ENCODE measurements around the gene VPS8. TPM values are rescaled to one million over a fixed set of nuclear protein-coding genes. Genes with fewer than 3 reads are reported as not detected.

The VPS8 gene
- total and polyA plus RNA-seq, 4 donors = 6.8 to 108 (median 38.0) TPM

GRCh38 chr3:185021256-185021655 is 209.3 kb downstream of the VPS8 start:
- 0 to 9% methylated on average over 1 of the region's 1 CpG for WGBS, 2 donors
- Histone ChIP-seq H3K27me3 (ENCODE audit: control insufficient read depth in 1 of 2, insufficient read depth in 2 of 2, low read length in 1 of 2) (no peaks in the 10 kb centered on the region), H3K9me3 (ENCODE audit: control insufficient read depth, low read length) (no peaks in the 10 kb centered on the region), H3K36me3 (ENCODE audit: control insufficient read depth in 1 of 2, insufficient read depth in 2 of 2, low read length in 1 of 2) (peaks cover 0 to 3% of the 10 kb centered on the region in 2 donors), H3K27ac (ENCODE audit: low read depth in 1 of 2, low read length in 2 of 2) (no peak overlapping the region), H3K4me3 (ENCODE audit: low read length in 2 of 2) (no peak overlapping the region), H3K4me1 (ENCODE audit: control insufficient read depth in 1 of 2, insufficient read depth in 2 of 2, low read length in 2 of 2) (no peaks in the 10 kb centered on the region)
- intact Hi-C loops (cut with DNase I) = no loop called here
- ATAC-seq (ENCODE audit: low FRiP score) = no peak
- DNase-seq = no peak

- no peak for DNase-seq
- intact Hi-C loops (cut with DNase I) = no loop called here
- Histone ChIP-seq H3K27me3 (ENCODE audit: control insufficient read depth in 1 of 2, insufficient read depth in 2 of 2, low read length in 1 of 2) (no peaks in the 10 kb centered on the region), H3K9me3 (ENCODE audit: control insufficient read depth, low read length) (no peaks in the 10 kb centered on the region), H3K4me3 (ENCODE audit: low read length in 2 of 2) (no peak overlapping the region), H3K36me3 (ENCODE audit: control insufficient read depth in 1 of 2, insufficient read depth in 2 of 2, low read length in 1 of 2) (peaks cover 3 to 6% of the 10 kb centered on the region in 2 donors), H3K4me1 (ENCODE audit: control insufficient read depth in 1 of 2, insufficient read depth in 2 of 2, low read length in 2 of 2) (no peaks in the 10 kb centered on the region), H3K27ac (ENCODE audit: low read depth in 1 of 2, low read length in 2 of 2) (no peak overlapping the region)
- no peak for ATAC-seq (ENCODE audit: low FRiP score)
- 91 to 95% methylated on average over 3 of the region's 3 CpGs for WGBS, 2 donors
Observed at GRCh38 chr3:185024406-185024805, 212.4 kb downstream of the VPS8 start.

GRCh38 chr3:185024966-185025365 is 213.0 kb downstream of the VPS8 start:
- no peak overlapping the region for H3K4me3 ChIP-seq (ENCODE audit: low read length in 2 of 2)
- no peak overlapping the region for H3K27ac ChIP-seq (ENCODE audit: low read depth in 1 of 2, low read length in 2 of 2)
- no peak for ATAC-seq (ENCODE audit: low FRiP score)
- DNase-seq = no peak
- peaks cover 3 to 6% of the 10 kb centered on the region in 2 donors for H3K36me3 ChIP-seq (ENCODE audit: control insufficient read depth in 1 of 2, insufficient read depth in 2 of 2, low read length in 1 of 2)
- WGBS, 2 donors = 71 to 74% methylated on average over 2 of the region's 2 CpGs
- intact Hi-C loops (cut with DNase I) = no loop called here
- no peaks in the 10 kb centered on the region for H3K27me3 ChIP-seq (ENCODE audit: control insufficient read depth in 1 of 2, insufficient read depth in 2 of 2, low read length in 1 of 2)
- no peaks in the 10 kb centered on the region for H3K9me3 ChIP-seq (ENCODE audit: control insufficient read depth, low read length)
- no peaks in the 10 kb centered on the region for H3K4me1 ChIP-seq (ENCODE audit: control insufficient read depth in 1 of 2, insufficient read depth in 2 of 2, low read length in 2 of 2)

- H3K27me3 ChIP-seq (ENCODE audit: control insufficient read depth in 1 of 2, insufficient read depth in 2 of 2, low read length in 1 of 2) = no peaks in the 10 kb centered on the region
- H3K4me3 ChIP-seq (ENCODE audit: low read length in 2 of 2) = no peak overlapping the region
- intact Hi-C loops (cut with DNase I) = no loop called here
- H3K4me1 ChIP-seq (ENCODE audit: control insufficient read depth in 1 of 2, insufficient read depth in 2 of 2, low read length in 2 of 2) = no peaks in the 10 kb centered on the region
- H3K36me3 ChIP-seq (ENCODE audit: control insufficient read depth in 1 of 2, insufficient read depth in 2 of 2, low read length in 1 of 2) = peaks cover 3 to 8% of the 10 kb centered on the region in 2 donors
- H3K9me3 ChIP-seq (ENCODE audit: control insufficient read depth, low read length) = no peaks in the 10 kb centered on the region
- H3K27ac ChIP-seq (ENCODE audit: low read depth in 1 of 2, low read length in 2 of 2) = no peak overlapping the region
- ATAC-seq (ENCODE audit: low FRiP score) (no peak), DNase-seq (no peak)
- WGBS, 2 donors = 95% methylated on average over 3 of the region's 3 CpGs
Observed at GRCh38 chr3:185028121-185028520, 216.2 kb downstream of the VPS8 start.

DNA sequence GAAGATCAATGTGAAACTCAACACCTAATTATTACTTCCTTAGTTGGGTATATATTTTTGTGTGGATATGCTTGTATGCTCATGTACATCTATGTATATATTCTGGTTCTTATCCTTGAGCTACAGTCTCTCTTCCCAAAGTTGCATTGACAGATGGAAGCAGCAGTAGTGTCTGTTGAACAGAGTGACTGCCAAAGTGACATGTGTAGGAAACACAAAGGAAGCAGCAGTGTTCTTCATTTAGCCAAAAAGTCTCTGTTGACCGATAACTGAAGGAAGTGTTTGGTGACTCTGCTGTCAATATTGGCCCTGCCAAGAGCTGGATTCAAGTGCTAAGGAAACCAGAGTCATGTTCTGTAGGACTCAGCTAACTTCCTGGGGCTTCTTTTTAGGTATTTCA is 217.1 kb downstream of the VPS8 start:
- no peak overlapping the region for H3K27ac ChIP-seq (ENCODE audit: low read depth in 1 of 2, low read length in 2 of 2)

DNA sequence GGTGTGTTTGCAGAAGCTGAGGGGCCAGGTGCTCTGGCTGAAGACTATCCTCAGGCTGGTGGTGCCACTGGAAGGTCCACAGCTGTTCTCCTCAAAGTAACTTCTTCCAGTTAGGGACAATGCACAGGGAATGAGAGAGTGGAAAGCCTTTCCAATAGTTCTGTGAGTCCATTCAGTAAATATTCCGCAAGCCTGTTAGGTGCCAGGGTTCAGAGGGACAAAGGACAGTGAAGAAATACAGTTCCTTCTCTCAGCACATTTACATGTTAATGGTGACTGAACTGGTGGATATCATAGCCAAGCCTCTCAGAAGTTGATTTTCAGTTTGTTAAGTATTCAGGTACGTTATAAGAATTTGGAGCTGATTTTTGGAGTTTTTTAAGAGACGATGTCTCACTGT is 218.4 kb downstream of the VPS8 start:
- no peak for DNase-seq
- Histone ChIP-seq H3K27me3 (ENCODE audit: control insufficient read depth in 1 of 2, insufficient read depth in 2 of 2, low read length in 1 of 2) (no peaks in the 10 kb centered on the region), H3K4me3 (ENCODE audit: low read length in 2 of 2) (no peak overlapping the region), H3K36me3 (ENCODE audit: control insufficient read depth in 1 of 2, insufficient read depth in 2 of 2, low read length in 1 of 2) (peaks cover 0 to 8% of the 10 kb centered on the region in 2 donors), H3K4me1 (ENCODE audit: control insufficient read depth in 1 of 2, insufficient read depth in 2 of 2, low read length in 2 of 2) (no peaks in the 10 kb centered on the region), H3K27ac (ENCODE audit: low read depth in 1 of 2, low read length in 2 of 2) (no peak overlapping the region), H3K9me3 (ENCODE audit: control insufficient read depth, low read length) (no peaks in the 10 kb centered on the region)
- 92 to 97% methylated on average over 3 of the region's 3 CpGs for WGBS, 2 donors
- ATAC-seq (ENCODE audit: low FRiP score) = no peak
- intact Hi-C loops (cut with DNase I) = no loop called here

More for the DNA sequence above, 217.1 kb downstream of the VPS8 start:
- no peak overlapping the region for H3K4me3 ChIP-seq (ENCODE audit: low read length in 2 of 2)
- H3K9me3 ChIP-seq (ENCODE audit: control insufficient read depth, low read length) = no peaks in the 10 kb centered on the region
- no peaks in the 10 kb centered on the region for H3K4me1 ChIP-seq (ENCODE audit: control insufficient read depth in 1 of 2, insufficient read depth in 2 of 2, low read length in 2 of 2)
- ATAC-seq (ENCODE audit: low FRiP score) (no peak), DNase-seq (no peak)
- peaks cover 3 to 8% of the 10 kb centered on the region in 2 donors for H3K36me3 ChIP-seq (ENCODE audit: control insufficient read depth in 1 of 2, insufficient read depth in 2 of 2, low read length in 1 of 2)
- no peaks in the 10 kb centered on the region for H3K27me3 ChIP-seq (ENCODE audit: control insufficient read depth in 1 of 2, insufficient read depth in 2 of 2, low read length in 1 of 2)
- intact Hi-C loops (cut with DNase I) = no loop called here
- WGBS, 2 donors = 91 to 93% methylated on average over 1 of the region's 1 CpG

DNA sequence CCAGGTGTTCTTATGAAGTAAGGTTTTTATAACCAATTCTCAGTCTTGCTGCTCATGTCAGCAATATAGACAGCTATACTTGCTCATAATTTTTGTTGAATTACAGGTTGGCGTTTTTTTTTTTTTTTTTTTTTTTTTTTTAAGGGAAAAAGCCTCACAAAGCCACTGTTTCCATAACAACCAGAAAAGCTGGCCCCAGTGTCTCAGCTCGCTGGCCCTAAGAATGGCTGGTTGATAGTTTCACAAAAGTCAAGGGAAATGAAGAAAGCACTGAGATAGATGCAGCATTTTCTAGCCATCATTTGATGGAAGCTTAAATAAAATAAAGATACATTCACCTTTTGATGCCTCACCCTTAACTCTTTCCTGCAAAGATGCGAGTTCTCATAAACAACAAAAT is 219.0 kb downstream of the VPS8 start:
- Histone ChIP-seq H3K9me3 (ENCODE audit: control insufficient read depth, low read length) (no peaks in the 10 kb centered on the region), H3K27me3 (ENCODE audit: control insufficient read depth in 1 of 2, insufficient read depth in 2 of 2, low read length in 1 of 2) (no peaks in the 10 kb centered on the region), H3K36me3 (ENCODE audit: control insufficient read depth in 1 of 2, insufficient read depth in 2 of 2, low read length in 1 of 2) (peaks cover 0 to 8% of the 10 kb centered on the region in 2 donors), H3K27ac (ENCODE audit: low read depth in 1 of 2, low read length in 2 of 2) (no peak overlapping the region), H3K4me1 (ENCODE audit: control insufficient read depth in 1 of 2, insufficient read depth in 2 of 2, low read length in 2 of 2) (no peaks in the 10 kb centered on the region), H3K4me3 (ENCODE audit: low read length in 2 of 2) (no peak overlapping the region)
- WGBS, 2 donors = 92 to 94% methylated on average over 3 of the region's 3 CpGs
- intact Hi-C loops (cut with DNase I) = no loop called here
- DNase-seq = no peak
- no peak for ATAC-seq (ENCODE audit: low FRiP score)

GRCh38 chr3:185037801-185038200 is 225.8 kb downstream of the VPS8 start:
- Histone ChIP-seq H3K27me3 (ENCODE audit: control insufficient read depth in 1 of 2, insufficient read depth in 2 of 2, low read length in 1 of 2) (no peaks in the 10 kb centered on the region), H3K9me3 (ENCODE audit: control insufficient read depth, low read length) (peaks cover 1% of the 10 kb centered on the region), H3K4me1 (ENCODE audit: control insufficient read depth in 1 of 2, insufficient read depth in 2 of 2, low read length in 2 of 2) (no peaks in the 10 kb centered on the region), H3K36me3 (ENCODE audit: control insufficient read depth in 1 of 2, insufficient read depth in 2 of 2, low read length in 1 of 2) (peaks cover 0 to 4% of the 10 kb centered on the region in 2 donors), H3K4me3 (ENCODE audit: low read length in 2 of 2) (no peak overlapping the region), H3K27ac (ENCODE audit: low read depth in 1 of 2, low read length in 2 of 2) (no peak overlapping the region)
- intact Hi-C loops (cut with DNase I) = no loop called here
- DNase-seq = no peak
- 97% methylated on average over 1 of the region's 1 CpG for WGBS, 2 donors
- no peak for ATAC-seq (ENCODE audit: low FRiP score)

- DNase-seq (no peak), ATAC-seq (ENCODE audit: low FRiP score) (no peak)
- H3K27me3 ChIP-seq (ENCODE audit: control insufficient read depth in 1 of 2, insufficient read depth in 2 of 2, low read length in 1 of 2) = no peaks in the 10 kb centered on the region
- intact Hi-C loops (cut with DNase I) = no loop called here
- no peak overlapping the region for H3K4me3 ChIP-seq (ENCODE audit: low read length in 2 of 2)
- WGBS, 2 donors = 94 to 96% methylated on average over 1 of the region's 1 CpG
- peaks cover 0 to 4% of the 10 kb centered on the region in 2 donors for H3K36me3 ChIP-seq (ENCODE audit: control insufficient read depth in 1 of 2, insufficient read depth in 2 of 2, low read length in 1 of 2)
- H3K27ac ChIP-seq (ENCODE audit: low read depth in 1 of 2, low read length in 2 of 2) = no peak overlapping the region
- no peaks in the 10 kb centered on the region for H3K4me1 ChIP-seq (ENCODE audit: control insufficient read depth in 1 of 2, insufficient read depth in 2 of 2, low read length in 2 of 2)
- H3K9me3 ChIP-seq (ENCODE audit: control insufficient read depth, low read length) = peaks cover 1% of the 10 kb centered on the region
Observed at GRCh38 chr3:185040425-185040824, 228.5 kb downstream of the VPS8 start.
